PC-9 (cell line): ENCODE data around the gene PSMB1. TPM values are rescaled to one million over a fixed set of nuclear protein-coding genes. Genes with fewer than 3 reads are reported as not detected.
"Not testable (repeated sequence)": the region's sequence is repeated elsewhere in the genome, so short reads cannot be mapped to it uniquely, and the experiment has no call there.

ENCODE experiments used
- BruUV-seq: library from RNA; stranded (reverse); fragments of 400-500 nt; replicated peaks from 2 replicates; lab custom pipeline; 2021; lab: Mats Ljungman, UMichigan
- CTCF ChIA-PET: fragments of 300-600 bp; sonication (Branson Sonifier 250); formaldehyde crosslinking; loops from one replicate; lab custom pipeline; 2022; ENCODE audit warnings: antibody characterized with exemption; lab: Charles Lee
- POLR2A ChIA-PET: fragments of 300-600 bp; sonication (Branson Sonifier 250); formaldehyde crosslinking; loops from one replicate; lab custom pipeline; 2022; ENCODE audit warnings: antibody characterized with exemption; ENCODE audit not compliant: unreplicated experiment; lab: Charles Lee
- DNase-seq, 2 experiments: peaks; one replicate each; pipeline versions ENCODE4 v3.0.0 to v3.0.0-alpha.2; 2015 to 2022; ENCODE audit warnings: mixed read lengths in 1 of 2
- H2AFZ ChIP-seq: fragments of 200-600 bp; sonication (generic); 2 replicates; pipeline ENCODE4 v1.8.1; 2017; ENCODE audit warnings: antibody characterized with exemption
- H3F3A ChIP-seq: fragments of 200-600 bp; sonication (generic); 2 replicates; pipeline ENCODE4 v1.8.1; 2017; ENCODE audit warnings: antibody characterized with exemption, mild to moderate bottlenecking, low read depth; ENCODE audit not compliant: insufficient read depth
- H3K27ac ChIP-seq: fragments of 200-600 bp; sonication (generic); 2 replicates; pipeline ENCODE4 v1.6.1; 2016; ENCODE audit warnings: mixed run types
- H3K27me3 ChIP-seq: fragments of 200-600 bp; sonication (generic); 2 replicates; pipeline ENCODE4 v1.6.1; 2016; ENCODE audit warnings: low read depth, mixed run types; ENCODE audit not compliant: insufficient read depth
- H3K36me3 ChIP-seq: fragments of 200-600 bp; sonication (generic); 2 replicates; pipeline ENCODE4 v1.6.1; 2016; ENCODE audit warnings: low read depth, mixed run types
- H3K4me1 ChIP-seq: fragments of 200-600 bp; sonication (generic); replicated peaks from 2 replicates; pipeline ENCODE4 v1.6.1; 2016; ENCODE audit warnings: mixed run types; ENCODE audit not compliant: insufficient read depth
- H3K4me2 ChIP-seq: fragments of 200-600 bp; sonication (generic); 2 replicates; pipeline ENCODE4 v1.6.1; 2017; ENCODE audit warnings: mixed run types
- H3K4me3 ChIP-seq: fragments of 200-600 bp; sonication (generic); 2 replicates; pipeline ENCODE4 v1.6.1; 2016; ENCODE audit warnings: mixed run types
- H3K79me2 ChIP-seq: fragments of 200-600 bp; sonication (generic); 2 replicates; pipeline ENCODE4 v1.6.1; 2017; ENCODE audit warnings: low read depth, mixed run types
- H3K9me2 ChIP-seq: fragments of 200-600 bp; sonication (generic); 2 replicates; pipeline ENCODE4 v1.8.1; 2017; ENCODE audit warnings: mild to moderate bottlenecking; ENCODE audit not compliant: insufficient read depth
- H3K9me3 ChIP-seq: fragments of 200-600 bp; sonication (generic); 2 replicates; pipeline ENCODE4 v1.8.1; 2016; ENCODE audit warnings: low read depth; ENCODE audit not compliant: insufficient read depth
- H4K20me1 ChIP-seq: fragments of 200-600 bp; sonication (generic); 2 replicates; pipeline ENCODE4 v1.8.1; 2017; ENCODE audit not compliant: insufficient read depth
- EZH2 ChIP-seq: fragments of 200-600 bp; sonication (generic); IDR thresholded peaks from 2 replicates; pipeline ENCODE4 v1.8.0; 2017; ENCODE audit warnings: antibody characterized with exemption, low read depth
- intact Hi-C: fragments of 100-400 bp; cut with micrococcal nuclease; formaldehyde crosslinking; loops from one replicate; pipeline ENCODE4 v1.10.0; 2022; ENCODE audit not compliant: unreplicated experiment
- total RNA-seq: library from RNA; stranded (reverse); gene quantifications from 2 replicates; pipeline ENCODE4 v1.2.3, GENCODE V29; 2021
- TF ChIP-seq, protein P1 (sequence below): fragments of 200-600 bp; sonication (generic); conservative IDR thresholded peaks from 2 replicates; pipeline ENCODE4 v1.6.1; 2017; ENCODE audit warnings: mixed run types, antibody characterized with exemption, mild to moderate bottlenecking, moderate library complexity

The PSMB1 gene
- total RNA-seq, 1 experiment from 2014 or later = 169 TPM

DNA sequence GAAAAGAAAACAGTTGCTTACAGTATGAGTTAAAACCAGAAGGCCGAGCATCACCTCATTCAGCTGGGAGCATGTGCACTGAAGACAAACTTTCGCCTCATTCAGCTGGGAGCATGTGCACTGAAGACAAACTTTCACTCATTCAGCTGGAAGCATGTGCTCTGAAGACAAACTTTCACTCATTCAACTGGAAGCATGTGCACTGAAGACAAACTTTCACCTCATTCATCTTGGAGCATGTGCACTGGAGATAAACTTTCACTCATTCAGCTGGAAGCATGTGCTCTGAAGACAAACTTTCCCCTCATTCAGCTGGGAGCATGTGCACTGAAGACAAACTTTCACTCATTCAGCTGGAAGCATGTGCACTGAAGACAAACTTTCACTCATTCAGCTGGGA lies 45.4 kb downstream of the PSMB1 start:
- CTCF ChIA-PET, H3K36me3 ChIP-seq, H4K20me1 ChIP-seq, intact Hi-C loops, H3K79me2 ChIP-seq, H3K27ac ChIP-seq, H3K4me1 ChIP-seq, H3F3A ChIP-seq, H3K4me3 ChIP-seq, H3K4me2 ChIP-seq, DNase-seq, H2AFZ ChIP-seq, BruUV-seq, POLR2A ChIA-PET, H3K9me3 ChIP-seq, H3K9me2 ChIP-seq: not testable (repeated sequence)
- peaks cover 55% of the 10 kb centered on the region for H3K27me3 ChIP-seq

DNA sequence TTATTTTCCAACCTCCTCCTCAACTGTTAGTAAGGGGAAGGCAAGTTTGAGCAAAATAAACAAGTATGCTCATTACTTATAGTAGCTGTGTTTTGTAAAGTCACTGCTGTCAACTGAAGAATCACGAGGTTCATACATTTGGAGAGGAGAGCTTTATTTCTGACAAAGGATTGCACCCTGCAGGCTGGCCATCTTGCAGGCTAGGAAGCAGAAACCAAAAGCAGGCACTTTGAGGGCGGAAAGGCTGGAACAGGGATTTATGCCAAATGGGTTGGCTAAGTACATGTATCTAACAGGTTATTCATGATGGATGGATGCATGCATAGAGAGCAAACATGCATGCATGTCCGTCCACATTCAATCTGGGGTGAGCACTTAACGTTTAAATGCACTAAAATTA lies 46.7 kb downstream of the PSMB1 start:
- CTCF ChIA-PET = no interaction called here
- H2AFZ ChIP-seq = no peak overlapping the region
- no peaks in the 10 kb centered on the region for H3K4me1 ChIP-seq
- no peaks in the 10 kb centered on the region for H3K9me2 ChIP-seq
- no peak for TF ChIP-seq EZH2
- TF ChIP-seq, protein P1, sequence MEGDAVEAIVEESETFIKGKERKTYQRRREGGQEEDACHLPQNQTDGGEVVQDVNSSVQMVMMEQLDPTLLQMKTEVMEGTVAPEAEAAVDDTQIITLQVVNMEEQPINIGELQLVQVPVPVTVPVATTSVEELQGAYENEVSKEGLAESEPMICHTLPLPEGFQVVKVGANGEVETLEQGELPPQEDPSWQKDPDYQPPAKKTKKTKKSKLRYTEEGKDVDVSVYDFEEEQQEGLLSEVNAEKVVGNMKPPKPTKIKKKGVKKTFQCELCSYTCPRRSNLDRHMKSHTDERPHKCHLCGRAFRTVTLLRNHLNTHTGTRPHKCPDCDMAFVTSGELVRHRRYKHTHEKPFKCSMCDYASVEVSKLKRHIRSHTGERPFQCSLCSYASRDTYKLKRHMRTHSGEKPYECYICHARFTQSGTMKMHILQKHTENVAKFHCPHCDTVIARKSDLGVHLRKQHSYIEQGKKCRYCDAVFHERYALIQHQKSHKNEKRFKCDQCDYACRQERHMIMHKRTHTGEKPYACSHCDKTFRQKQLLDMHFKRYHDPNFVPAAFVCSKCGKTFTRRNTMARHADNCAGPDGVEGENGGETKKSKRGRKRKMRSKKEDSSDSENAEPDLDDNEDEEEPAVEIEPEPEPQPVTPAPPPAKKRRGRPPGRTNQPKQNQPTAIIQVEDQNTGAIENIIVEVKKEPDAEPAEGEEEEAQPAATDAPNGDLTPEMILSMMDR = no peak
- no peaks in the 10 kb centered on the region for H4K20me1 ChIP-seq
- no peak for DNase-seq
- no peaks in the 10 kb centered on the region for H3K36me3 ChIP-seq
- H3K79me2 ChIP-seq = no peaks in the 10 kb centered on the region
- H3K27me3 ChIP-seq = peaks cover 50% of the 10 kb centered on the region
- H3F3A ChIP-seq = no peaks in the 10 kb centered on the region
- H3K27ac ChIP-seq = no peak overlapping the region
- intact Hi-C loops = no loop called here
- H3K4me3 ChIP-seq = no peak overlapping the region
- H3K4me2 ChIP-seq = no peak overlapping the region
- BruUV-seq = no TSS peak
- POLR2A ChIA-PET = no interaction called here
- H3K9me3 ChIP-seq = no peaks in the 10 kb centered on the region

DNA sequence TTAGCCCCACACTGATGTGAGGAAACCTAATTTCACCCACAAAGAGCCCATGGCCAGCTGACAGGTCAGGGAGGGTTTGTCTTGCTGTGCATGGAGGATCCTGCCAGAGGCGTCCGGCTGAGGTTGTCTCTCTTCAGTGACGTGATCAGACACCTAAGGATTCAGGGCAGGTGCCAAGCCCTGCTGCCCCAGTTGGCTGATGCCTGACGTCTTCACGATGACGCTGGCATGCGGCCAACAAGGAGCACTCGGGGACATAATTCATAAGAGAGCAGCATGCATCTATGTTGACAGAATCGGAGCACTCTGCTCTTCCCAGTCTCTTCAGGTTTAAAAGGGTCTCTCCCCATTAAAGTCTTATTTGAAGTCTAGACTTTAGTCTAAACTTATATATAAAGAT lies 47.8 kb downstream of the PSMB1 start:
- H3K27ac ChIP-seq = no peak overlapping the region
- no TSS peak for BruUV-seq
- CTCF ChIA-PET = no interaction called here
- H2AFZ ChIP-seq = no peak overlapping the region
- H3K36me3 ChIP-seq = no peaks in the 10 kb centered on the region
- H3K4me3 ChIP-seq = no peak overlapping the region
- intact Hi-C loops = no loop called here
- no peak overlapping the region for H3K4me2 ChIP-seq
- H3K9me3 ChIP-seq = no peaks in the 10 kb centered on the region
- H3K27me3 ChIP-seq = peaks cover 52% of the 10 kb centered on the region
- no peaks in the 10 kb centered on the region for H3K4me1 ChIP-seq
- no peak for DNase-seq
- no peaks in the 10 kb centered on the region for H3K79me2 ChIP-seq
- no peaks in the 10 kb centered on the region for H4K20me1 ChIP-seq
- no peaks in the 10 kb centered on the region for H3K9me2 ChIP-seq
- POLR2A ChIA-PET = no interaction called here
- TF ChIP-seq, protein P1 = no peak
- TF ChIP-seq EZH2 = no peak
- H3F3A ChIP-seq = no peaks in the 10 kb centered on the region

DNA sequence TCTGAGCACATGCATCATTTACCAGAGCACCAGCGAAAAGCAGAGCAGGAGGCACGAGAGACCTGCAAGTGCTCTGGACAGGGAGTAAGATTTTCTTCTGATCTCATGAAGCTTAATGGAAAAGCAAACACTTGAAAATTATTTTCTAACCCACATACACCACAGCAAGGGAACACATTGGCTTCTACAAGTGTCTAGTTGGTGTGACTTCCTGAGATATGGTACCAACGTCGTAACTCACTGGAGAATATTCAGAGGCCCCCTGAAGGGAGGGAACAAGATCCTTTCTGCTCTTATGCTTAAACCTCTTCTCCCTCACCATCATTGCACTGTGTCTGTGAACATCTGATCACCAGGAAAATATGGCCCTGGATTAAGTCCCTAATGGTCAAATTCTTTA lies 48.6 kb downstream of the PSMB1 start:
- BruUV-seq = no TSS peak
- Histone ChIP-seq H4K20me1 (no peaks in the 10 kb centered on the region), H2AFZ (no peak overlapping the region), H3K79me2 (no peaks in the 10 kb centered on the region), H3K4me3 (no peak overlapping the region), H3K27ac (no peak overlapping the region), H3K27me3 (peaks cover 53% of the 10 kb centered on the region), H3K9me2 (no peaks in the 10 kb centered on the region), H3K4me2 (no peak overlapping the region), H3K4me1 (no peaks in the 10 kb centered on the region), H3F3A (no peaks in the 10 kb centered on the region), H3K9me3 (no peaks in the 10 kb centered on the region), H3K36me3 (no peaks in the 10 kb centered on the region)
- intact Hi-C loops = no loop called here
- no peak for DNase-seq
- TF ChIP-seq, protein P1 = no peak
- TF ChIP-seq EZH2 = no peak
- POLR2A ChIA-PET = no interaction called here
- CTCF ChIA-PET = no interaction called here
